RWPE1 (cell line): Measurements from ENCODE around the gene PEX12.

Source experiments
- CTCF ChIA-PET: fragments of 350-600 bp; sonication (Branson Sonifier 250); formaldehyde crosslinking; extraction: SDS; loops from one replicate; lab custom pipeline; 2021; lab: Yijun Ruan, JAX
- POLR2A ChIA-PET: fragments of 400-600 bp; formaldehyde crosslinking; extraction: SDS; loops from one replicate; lab custom pipeline; 2020; ENCODE audit warnings: antibody characterized with exemption; ENCODE audit not compliant: low non-redundant PET; lab: Yijun Ruan, JAX
- DNase-seq: peaks from one replicate; pipeline ENCODE4 v3.0.0; 2012; ENCODE audit warnings: low spot score
- H3K27ac ChIP-seq: fragments of 450-650 bp; 2 replicates; pipeline ENCODE4 v1.5.1; 2017
- CTCF ChIP-seq: fragments of 450-650 bp; conservative IDR thresholded peaks from 2 replicates; pipeline ENCODE4 v1.5.1; 2017; ENCODE audit warnings: low read depth, mild to moderate bottlenecking

Gene PEX12

GRCh38 chr17:35545150-35545549 is 33.2 kb downstream of the PEX12 start:
- ChIA-PET CTCF (no interaction called here), POLR2A (no interaction called here)
- TF ChIP-seq CTCF, result no peak
- DNase-seq, result no peak
- H3K27ac ChIP-seq, result no peak overlapping the region

- ChIA-PET POLR2A (interaction anchor here (0.5 kb wide), 1 partner anchor 250 kb away, joined by 4 read pairs; no protein-coding TSS in a partner anchor), CTCF (no interaction called here)
- no peak overlapping the region for H3K27ac ChIP-seq
- no peak for DNase-seq
- TF ChIP-seq CTCF, result no peak
Measured at GRCh38 chr17:35543856-35544255, 34.5 kb downstream of the PEX12 start.

GRCh38 chr17:35542990-35543389 is 35.4 kb downstream of the PEX12 start:
- DNase-seq, result no peak
- ChIA-PET CTCF (interaction anchor here (0.6 kb wide), 1 partner anchor 107 kb away, joined by 3 read pairs; no protein-coding TSS in a partner anchor), POLR2A (no interaction called here)
- no peak overlapping the region for H3K27ac ChIP-seq
- no peak for TF ChIP-seq CTCF

- CTCF ChIA-PET, result interaction anchor here (0.6 kb wide), 1 partner anchor 108 kb away, joined by 3 read pairs; no protein-coding TSS in a partner anchor
- H3K27ac ChIP-seq, result no peak overlapping the region
- TF ChIP-seq CTCF, result no peak
- POLR2A ChIA-PET, result no interaction called here
- no peak for DNase-seq
Measured at GRCh38 chr17:35541434-35541833, 36.9 kb downstream of the PEX12 start.

GRCh38 chr17:35540589-35541404 is 37.6 kb downstream of the PEX12 start:
- ChIA-PET CTCF (interaction anchor here (0.6 kb wide), 1 partner anchor 109 kb away, joined by 3 read pairs; no protein-coding TSS in a partner anchor), POLR2A (no interaction called here)
- H3K27ac ChIP-seq, result no peak overlapping the region
- no peak for TF ChIP-seq CTCF
- DNase-seq, result peak; percentile 54

- DNase-seq, result no peak
- POLR2A ChIA-PET, result interaction anchor here (0.6 kb wide), 1 partner anchor 202 kb away, joined by 4 read pairs; no protein-coding TSS in a partner anchor
Measured at GRCh38 chr17:35539659-35540026, 38.7 kb downstream of the PEX12 start.

More at GRCh38 chr17:35539659-35540026, 38.7 kb downstream of the PEX12 start:
- CTCF ChIA-PET, result interaction anchor here (0.6 to 1.1 kb wide), 14 partner anchors 9 to 381 kb away, joined by 3 to 7 read pairs (median 3); partner anchors contain the start of gene PEX12
- peak; percentile 37 for TF ChIP-seq CTCF
- no peak overlapping the region for H3K27ac ChIP-seq
